ES-I3 (cell line): ENCODE measurements around the gene EFCAB6.

Experiments used
- H3K36me3 ChIP-seq: 2 replicates; pipeline ENCODE4 v1.6.1; 2013; ENCODE audit warnings: mild to moderate bottlenecking, low read length, control low read depth, moderate library complexity; ENCODE audit not compliant: insufficient read depth
- H3K4me1 ChIP-seq: 2 replicates; pipeline ENCODE4 v1.6.1; 2013; ENCODE audit warnings: mild to moderate bottlenecking, control low read depth, low read length; ENCODE audit not compliant: insufficient read depth
- H3K9ac ChIP-seq: 2 replicates; pipeline ENCODE4 v1.6.1; 2013; ENCODE audit warnings: low read depth, mild to moderate bottlenecking, low read length, moderate library complexity
- H3K9me3 ChIP-seq: 2 replicates; pipeline ENCODE4 v1.6.1; 2013; ENCODE audit warnings: mild to moderate bottlenecking, low read length, moderate library complexity; ENCODE audit not compliant: control insufficient read depth, insufficient read depth

Gene EFCAB6, protein sequence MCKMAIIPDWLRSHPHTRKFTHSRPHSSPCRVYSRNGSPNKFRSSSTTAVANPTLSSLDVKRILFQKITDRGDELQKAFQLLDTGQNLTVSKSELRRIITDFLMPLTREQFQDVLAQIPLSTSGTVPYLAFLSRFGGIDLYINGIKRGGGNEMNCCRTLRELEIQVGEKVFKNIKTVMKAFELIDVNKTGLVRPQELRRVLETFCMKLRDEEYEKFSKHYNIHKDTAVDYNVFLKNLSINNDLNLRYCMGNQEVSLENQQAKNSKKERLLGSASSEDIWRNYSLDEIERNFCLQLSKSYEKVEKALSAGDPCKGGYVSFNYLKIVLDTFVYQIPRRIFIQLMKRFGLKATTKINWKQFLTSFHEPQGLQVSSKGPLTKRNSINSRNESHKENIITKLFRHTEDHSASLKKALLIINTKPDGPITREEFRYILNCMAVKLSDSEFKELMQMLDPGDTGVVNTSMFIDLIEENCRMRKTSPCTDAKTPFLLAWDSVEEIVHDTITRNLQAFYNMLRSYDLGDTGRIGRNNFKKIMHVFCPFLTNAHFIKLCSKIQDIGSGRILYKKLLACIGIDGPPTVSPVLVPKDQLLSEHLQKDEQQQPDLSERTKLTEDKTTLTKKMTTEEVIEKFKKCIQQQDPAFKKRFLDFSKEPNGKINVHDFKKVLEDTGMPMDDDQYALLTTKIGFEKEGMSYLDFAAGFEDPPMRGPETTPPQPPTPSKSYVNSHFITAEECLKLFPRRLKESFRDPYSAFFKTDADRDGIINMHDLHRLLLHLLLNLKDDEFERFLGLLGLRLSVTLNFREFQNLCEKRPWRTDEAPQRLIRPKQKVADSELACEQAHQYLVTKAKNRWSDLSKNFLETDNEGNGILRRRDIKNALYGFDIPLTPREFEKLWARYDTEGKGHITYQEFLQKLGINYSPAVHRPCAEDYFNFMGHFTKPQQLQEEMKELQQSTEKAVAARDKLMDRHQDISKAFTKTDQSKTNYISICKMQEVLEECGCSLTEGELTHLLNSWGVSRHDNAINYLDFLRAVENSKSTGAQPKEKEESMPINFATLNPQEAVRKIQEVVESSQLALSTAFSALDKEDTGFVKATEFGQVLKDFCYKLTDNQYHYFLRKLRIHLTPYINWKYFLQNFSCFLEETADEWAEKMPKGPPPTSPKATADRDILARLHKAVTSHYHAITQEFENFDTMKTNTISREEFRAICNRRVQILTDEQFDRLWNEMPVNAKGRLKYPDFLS (N-terminal part only)

DNA sequence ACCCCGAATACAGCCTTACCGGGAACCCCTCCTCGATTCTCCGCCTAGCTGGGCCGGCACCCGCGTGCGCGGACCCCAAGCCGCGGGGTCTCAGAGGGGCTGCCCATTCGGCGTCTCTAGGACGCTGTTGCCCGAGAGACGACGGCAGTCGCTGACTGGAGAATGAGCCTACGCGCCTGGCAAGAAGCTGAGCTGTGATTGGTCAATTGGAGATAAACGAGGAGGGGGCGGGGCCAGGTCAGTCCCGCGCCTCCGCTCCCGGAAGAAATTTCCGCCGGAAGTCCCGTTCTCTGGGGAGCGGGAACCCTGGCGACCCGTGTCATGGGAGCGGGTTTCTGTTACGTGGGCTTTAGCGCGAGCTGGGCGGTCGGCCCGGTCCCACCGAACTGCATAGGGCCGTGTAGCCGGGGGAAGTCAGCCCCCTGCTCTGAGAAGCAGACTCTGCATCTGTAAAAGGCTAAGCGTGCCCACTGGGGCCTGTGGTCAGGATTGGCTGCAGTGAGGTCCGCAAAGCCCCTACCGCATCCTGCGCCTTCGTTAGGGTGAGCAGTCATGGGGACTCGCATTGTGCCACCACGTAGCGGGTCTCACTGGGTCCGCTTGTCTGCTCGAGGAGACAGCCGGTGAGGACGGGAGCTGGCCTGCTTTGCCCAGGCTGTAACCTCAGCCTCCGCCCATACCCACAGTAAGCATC lies at the start of gene EFCAB6:
TSS of gene EFCAB6 (minus strand) at position 157 of the 694 bp plus-strand sequence. CDS start 29,987 bp downstream, outside the sequence.
- Histone ChIP-seq H3K9ac (peak within 1 kb of the TSS; percentile 55), H3K9me3 (no peaks in the 10 kb centered on the region)

GRCh38 chr22:43861529-43861928 lies 49.4 kb upstream of the EFCAB6 start:
- H3K36me3 ChIP-seq = no peaks in the 10 kb centered on the region
- peak overlapping the region; percentile 54; the same call in 1 of the 2 replicates for H3K9ac ChIP-seq
- H3K4me1 ChIP-seq = peaks cover 20% of the 10 kb centered on the region

More for the DNA sequence above, at the start of gene EFCAB6:
- H3K4me1 ChIP-seq = no peaks in the 10 kb centered on the region
- H3K36me3 ChIP-seq = no peaks in the 10 kb centered on the region; the same call in 1 of the 2 replicates

GRCh38 chr22:43860831-43861230 lies 48.7 kb upstream of the EFCAB6 start:
- H3K4me1 ChIP-seq = peaks cover 20% of the 10 kb centered on the region
- H3K9me3 ChIP-seq = peaks cover 6% of the 10 kb centered on the region; the same call in 1 of the 2 replicates
- no peaks in the 10 kb centered on the region for H3K36me3 ChIP-seq
- peak overlapping the region; percentile 54; the same call in 1 of the 2 replicates for H3K9ac ChIP-seq

More at GRCh38 chr22:43861529-43861928, 49.4 kb upstream of the EFCAB6 start:
- peaks cover 6% of the 10 kb centered on the region; the same call in 1 of the 2 replicates for H3K9me3 ChIP-seq

- no peaks in the 10 kb centered on the region for H3K36me3 ChIP-seq
- no peak overlapping the region for H3K9ac ChIP-seq
- peaks cover 20% of the 10 kb centered on the region for H3K4me1 ChIP-seq
- peaks cover 6% of the 10 kb centered on the region; the same call in 1 of the 2 replicates for H3K9me3 ChIP-seq
These were observed 48.0 kb upstream of the EFCAB6 start for GRCh38 chr22:43860126-43860525.

- H3K4me1 ChIP-seq = peaks cover 20% of the 10 kb centered on the region
- no peak overlapping the region for H3K9ac ChIP-seq
- no peaks in the 10 kb centered on the region for H3K36me3 ChIP-seq
- H3K9me3 ChIP-seq = peaks cover 6% of the 10 kb centered on the region; the same call in 1 of the 2 replicates
These were observed 47.5 kb upstream of the EFCAB6 start for GRCh38 chr22:43859621-43860020.

GRCh38 chr22:43859176-43859575 lies 47.1 kb upstream of the EFCAB6 start:
- H3K4me1 ChIP-seq = peaks cover 20% of the 10 kb centered on the region
- H3K9me3 ChIP-seq = peaks cover 6% of the 10 kb centered on the region; the same call in 1 of the 2 replicates
- H3K36me3 ChIP-seq = no peaks in the 10 kb centered on the region
- H3K9ac ChIP-seq = no peak overlapping the region

- Histone ChIP-seq H3K9ac (no peak overlapping the region), H3K36me3 (no peaks in the 10 kb centered on the region), H3K4me1 (peaks cover 20% of the 10 kb centered on the region)
These were observed 46.2 kb upstream of the EFCAB6 start for GRCh38 chr22:43858156-43858895.

DNA sequence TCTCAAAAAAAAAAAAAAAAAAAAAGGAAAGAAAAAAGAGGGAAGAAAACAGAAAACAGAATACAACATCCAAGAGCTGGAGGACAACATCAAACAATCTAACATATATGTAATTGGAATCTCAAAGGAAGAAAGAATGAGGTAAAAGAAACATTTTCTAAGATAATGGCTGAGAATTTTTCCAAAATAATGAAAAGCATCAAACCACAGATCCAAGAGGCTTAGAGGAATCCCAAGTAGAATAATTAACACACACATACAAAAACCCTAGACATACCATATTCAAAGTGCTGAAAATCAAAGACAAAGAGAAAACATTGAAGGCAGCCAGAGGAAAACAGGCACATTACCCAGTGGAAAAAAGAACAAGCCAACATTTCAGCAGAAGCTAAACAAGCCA lies 45.3 kb upstream of the EFCAB6 start:
- Histone ChIP-seq H3K4me1 (peaks cover 20% of the 10 kb centered on the region), H3K36me3 (no peaks in the 10 kb centered on the region)

More at GRCh38 chr22:43858156-43858895, 46.2 kb upstream of the EFCAB6 start:
- peaks cover 6% of the 10 kb centered on the region; the same call in 1 of the 2 replicates for H3K9me3 ChIP-seq

DNA sequence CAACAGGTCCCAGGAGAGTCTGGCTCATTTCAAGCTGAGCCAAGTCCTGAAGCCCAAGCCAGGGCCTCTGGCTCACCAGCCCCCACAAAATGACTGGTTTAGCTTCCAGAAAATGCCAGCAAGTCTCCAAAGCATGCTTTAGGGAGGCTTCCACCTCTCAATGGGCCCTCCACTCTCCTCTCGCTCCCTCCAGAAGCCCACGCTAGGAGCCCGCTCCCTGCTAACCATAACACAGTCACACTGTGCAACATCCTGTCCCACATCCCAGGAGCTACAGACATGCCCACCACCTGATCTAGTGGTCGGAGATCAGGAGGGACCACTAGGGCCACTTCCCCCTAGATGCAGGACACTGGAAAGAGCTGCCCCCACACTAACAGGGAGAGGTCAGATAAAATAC lies 43.3 kb upstream of the EFCAB6 start:
- H3K9me3 ChIP-seq = peaks cover 6% of the 10 kb centered on the region; the same call in 1 of the 2 replicates
- H3K9ac ChIP-seq = no peak overlapping the region

More for the DNA sequence above, 45.3 kb upstream of the EFCAB6 start:
- no peak overlapping the region; the same call in 1 of the 2 replicates for H3K9ac ChIP-seq
- peaks cover 6% of the 10 kb centered on the region; the same call in 1 of the 2 replicates for H3K9me3 ChIP-seq

DNA sequence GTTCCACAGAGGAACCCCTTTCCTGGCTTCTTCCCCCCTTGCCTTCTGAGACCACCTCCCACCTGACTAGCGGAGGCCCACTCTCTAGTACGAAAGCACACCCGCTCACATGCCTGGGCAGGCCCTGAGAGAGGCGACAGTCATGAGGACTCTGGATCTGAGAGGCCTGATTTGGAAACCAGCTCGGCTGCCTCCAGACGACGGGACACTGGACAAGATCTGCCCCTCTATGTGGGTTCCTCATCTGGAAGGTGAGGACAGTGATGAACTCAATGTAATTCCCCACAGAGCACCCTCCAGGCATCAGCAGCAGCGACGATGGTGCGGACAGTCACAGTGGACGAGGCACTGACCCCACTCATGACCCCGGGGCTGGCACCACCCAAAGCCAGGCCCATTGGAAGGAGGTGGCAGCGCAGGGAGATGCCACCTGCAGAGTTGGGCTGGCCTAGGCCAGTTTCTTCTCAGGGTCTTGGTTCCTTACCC lies 42.7 kb upstream of the EFCAB6 start:
- Histone ChIP-seq H3K9ac (no peak overlapping the region), H3K4me1 (0 out of 2 replicates have a peak, but pooled peaks cover 8% of the 10 kb centered on the region), H3K9me3 (peaks cover 6% of the 10 kb centered on the region; the same call in 1 of the 2 replicates), H3K36me3 (no peaks in the 10 kb centered on the region)

More for the DNA sequence above, 43.3 kb upstream of the EFCAB6 start:
- H3K4me1 ChIP-seq = peaks cover 9% of the 10 kb centered on the region; the same call in 1 of the 2 replicates
- H3K36me3 ChIP-seq = no peaks in the 10 kb centered on the region

- Histone ChIP-seq H3K9ac (no peak overlapping the region), H3K36me3 (no peaks in the 10 kb centered on the region), H3K4me1 (0 out of 2 replicates have a peak, but pooled peaks cover 8% of the 10 kb centered on the region), H3K9me3 (peaks cover 6% of the 10 kb centered on the region; the same call in 1 of the 2 replicates)
These were observed 42.1 kb upstream of the EFCAB6 start for GRCh38 chr22:43854121-43854785.
